Esophagus (tissue), 2 donors: ENCODE data around the gene MOCS2. TPM values are rescaled to one million over a fixed set of nuclear protein-coding genes. Genes with fewer than 3 reads are reported as not detected.

Experiments
- polyA plus RNA-seq, 2 donors: library from polyadenylated mRNA; stranded (reverse); fragments of 200-250 nt; gene quantifications; one replicate each; pipeline ENCODE4 v1.2.3, GENCODE V29; 2013
- donor health status: healthy with polysubstance abuse.
- donor health status: Bipolar disorder and iron deficiency.

Gene MOCS2
- polyA plus RNA-seq, 2 donors = 29.6 to 55.2 TPM

Other genes starting within 250 kb of the MOCS2 start
- gene ITGA2, start 120.4 kb downstream of the MOCS2 start, polyA plus RNA-seq = 1 to 10 TPM; 3.7 to 6.4 TPM